IPS-18a (cell line): ENCODE measurements around the gene TXNDC9.
"Not testable (repeated sequence)": the region's sequence is repeated elsewhere in the genome, so short reads cannot be mapped to it uniquely, and the experiment has no call there.

Source experiments
- H3K27ac ChIP-seq: one replicate; pipeline ENCODE4 v1.5.1; 2013; ENCODE audit warnings: low read length
- H3K27me3 ChIP-seq: one replicate; pipeline ENCODE4 v1.6.1; 2013; ENCODE audit warnings: mild to moderate bottlenecking, low read length; ENCODE audit not compliant: control insufficient read depth, insufficient read depth
- H3K36me3 ChIP-seq: one replicate; pipeline ENCODE4 v1.6.1; 2013; ENCODE audit warnings: low read depth, low read length; ENCODE audit not compliant: control insufficient read depth
- H3K4me1 ChIP-seq: one replicate; pipeline ENCODE4 v1.6.1; 2013; ENCODE audit warnings: low read depth, low read length; ENCODE audit not compliant: control insufficient read depth
- H3K4me3 ChIP-seq: one replicate; pipeline ENCODE4 v1.5.1; 2013; ENCODE audit warnings: low read length
- H3K9ac ChIP-seq: one replicate; pipeline ENCODE4 v1.6.1; 2013; ENCODE audit warnings: mild to moderate bottlenecking, low read length, moderate library complexity
- H3K9me3 ChIP-seq: one replicate; pipeline ENCODE4 v1.6.1; 2013; ENCODE audit warnings: low read depth, low read length; ENCODE audit not compliant: control insufficient read depth

TXNDC9 gene

GRCh38 chr2:99317873-99318200 is 18.3 kb downstream of the TXNDC9 start:
- H3K9me3 ChIP-seq, H3K9ac ChIP-seq, H3K4me3 ChIP-seq, H3K4me1 ChIP-seq, H3K27me3 ChIP-seq, H3K27ac ChIP-seq: not testable (repeated sequence)
- peaks cover 39% of the 10 kb centered on the region for H3K36me3 ChIP-seq

DNA sequence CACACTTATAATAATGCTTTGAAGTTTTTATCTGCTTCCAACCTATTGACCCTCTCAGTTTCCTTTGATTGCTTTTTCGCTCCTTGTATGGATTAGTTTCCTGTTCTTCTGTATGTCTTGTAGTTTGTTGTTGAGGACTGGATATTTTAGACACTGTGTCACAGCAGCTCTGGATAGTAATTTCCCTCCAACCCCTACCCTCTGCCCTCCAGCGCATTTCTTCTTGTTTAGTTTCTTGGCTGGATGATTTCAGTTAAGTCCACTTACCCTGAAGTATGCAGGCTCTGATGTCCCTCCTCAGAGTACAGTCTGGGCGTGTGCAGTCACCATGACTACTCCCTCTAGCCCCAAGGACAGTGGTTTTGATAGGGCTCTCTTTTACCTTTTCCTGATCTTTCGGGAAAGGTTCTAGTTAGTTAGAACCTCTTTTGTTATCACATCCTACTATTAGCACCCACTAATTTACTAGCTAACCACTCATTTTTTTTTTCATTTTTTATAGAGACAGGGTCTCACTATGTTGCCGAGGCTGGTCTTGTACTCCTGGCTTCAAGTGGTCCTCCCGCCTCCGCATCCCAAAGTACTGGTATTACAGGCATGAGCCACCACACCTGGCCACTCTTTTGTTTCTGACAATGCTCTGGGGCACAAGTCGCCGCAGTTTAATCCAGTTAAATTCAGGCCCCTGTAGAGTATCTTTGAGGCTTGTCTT is 18.8 kb downstream of the TXNDC9 start:
- H3K36me3 ChIP-seq = peaks cover 37% of the 10 kb centered on the region
- H3K4me3 ChIP-seq = no peak overlapping the region
- H3K27me3 ChIP-seq = no peaks in the 10 kb centered on the region
- no peaks in the 10 kb centered on the region for H3K4me1 ChIP-seq
- no peaks in the 10 kb centered on the region for H3K9me3 ChIP-seq
- H3K9ac ChIP-seq = no peak overlapping the region
- no peak overlapping the region for H3K27ac ChIP-seq

DNA sequence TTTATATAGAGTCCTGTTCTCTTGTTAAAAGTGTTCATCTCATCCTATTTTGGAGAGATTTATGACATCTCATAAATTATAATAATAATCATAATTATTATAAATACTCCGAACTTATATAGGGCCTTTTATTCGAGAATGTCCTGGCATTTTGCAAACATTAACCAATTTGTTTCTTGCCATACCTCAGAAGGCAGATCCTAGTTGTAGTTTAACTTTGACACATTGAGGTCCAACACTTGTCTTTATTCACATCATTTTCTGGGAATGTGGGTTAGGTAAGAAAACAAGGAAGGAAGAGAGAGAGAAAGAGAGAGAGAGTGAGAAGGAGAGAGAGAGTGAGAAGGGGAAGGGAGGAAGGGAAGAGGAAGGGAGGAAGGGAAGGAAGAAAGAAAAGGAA is 35.0 kb downstream of the TXNDC9 start, which contains the start of gene LYG1:
TSS of gene LYG1 (minus strand) at position 101 of the 400 bp plus-strand sequence. CDS start 5,527 bp downstream, outside the sequence.
- not testable (repeated sequence) for H3K9ac ChIP-seq, H3K4me3 ChIP-seq, H3K27me3 ChIP-seq, H3K27ac ChIP-seq, H3K9me3 ChIP-seq, H3K4me1 ChIP-seq, H3K36me3 ChIP-seq

- Histone ChIP-seq H3K9me3 (no peaks in the 10 kb centered on the region), H3K27me3 (no peaks in the 10 kb centered on the region), H3K36me3 (no peaks in the 10 kb centered on the region), H3K9ac (no peak overlapping the region), H3K4me1 (no peaks in the 10 kb centered on the region), H3K27ac (no peak overlapping the region), H3K4me3 (no peak overlapping the region)
Measured at GRCh38 chr2:99299580-99299979, 36.6 kb downstream of the TXNDC9 start.

DNA sequence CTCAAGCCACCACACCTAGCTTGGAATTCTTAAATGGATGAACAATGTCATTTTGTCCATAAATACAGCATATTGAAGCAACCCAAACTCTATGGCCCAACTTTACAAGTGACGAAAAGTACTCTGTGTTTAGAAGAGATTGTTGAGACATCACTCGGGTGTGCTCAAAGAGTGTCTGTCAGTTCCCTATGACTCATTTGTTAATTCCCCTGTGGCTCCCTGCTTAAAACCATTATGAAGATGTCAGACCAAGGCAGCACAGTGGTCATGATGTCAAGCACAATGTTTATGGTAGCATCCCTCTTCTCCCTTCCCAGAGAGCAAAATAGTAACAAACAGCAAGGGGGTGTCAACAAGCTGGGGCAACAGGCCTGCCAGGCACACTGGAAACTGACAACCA is 38.1 kb downstream of the TXNDC9 start:
- Histone ChIP-seq H3K27me3 (no peaks in the 10 kb centered on the region), H3K36me3 (no peaks in the 10 kb centered on the region), H3K4me1 (no peaks in the 10 kb centered on the region), H3K9me3 (no peaks in the 10 kb centered on the region), H3K9ac (no peak overlapping the region), H3K27ac (no peak overlapping the region), H3K4me3 (no peak overlapping the region)

DNA sequence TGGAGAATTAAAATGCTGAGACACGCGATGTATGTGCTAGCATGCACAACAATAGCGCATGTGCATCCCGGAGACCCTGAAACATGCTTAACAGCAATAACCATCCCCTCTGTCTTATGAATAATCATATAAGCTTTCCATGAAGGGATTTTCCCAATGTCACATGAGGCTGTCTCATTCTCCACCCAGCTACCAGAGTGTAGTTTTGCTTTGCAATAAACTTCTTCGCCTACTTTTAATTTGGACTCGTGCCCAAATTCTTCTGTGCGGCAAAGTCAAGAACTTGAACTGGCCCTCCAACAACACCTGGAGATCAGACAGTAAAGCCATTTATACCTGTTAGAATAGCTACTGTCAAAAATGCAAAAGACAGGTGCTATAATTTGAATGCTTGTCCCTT is 50.6 kb downstream of the TXNDC9 start:
- Histone ChIP-seq H3K27ac (no peak overlapping the region), H3K27me3 (no peaks in the 10 kb centered on the region), H3K9me3 (no peaks in the 10 kb centered on the region), H3K4me3 (no peak overlapping the region), H3K9ac (no peak overlapping the region), H3K36me3 (no peaks in the 10 kb centered on the region), H3K4me1 (peaks cover 5% of the 10 kb centered on the region)

GRCh38 chr2:99279969-99280695 is 56.0 kb downstream of the TXNDC9 start:
- no peaks in the 10 kb centered on the region for H3K36me3 ChIP-seq
- H3K27me3 ChIP-seq = no peaks in the 10 kb centered on the region
- H3K27ac ChIP-seq = no peak overlapping the region
- H3K4me1 ChIP-seq = peaks cover 5% of the 10 kb centered on the region
- no peak overlapping the region for H3K4me3 ChIP-seq
- no peaks in the 10 kb centered on the region for H3K9me3 ChIP-seq
- no peak overlapping the region for H3K9ac ChIP-seq

DNA sequence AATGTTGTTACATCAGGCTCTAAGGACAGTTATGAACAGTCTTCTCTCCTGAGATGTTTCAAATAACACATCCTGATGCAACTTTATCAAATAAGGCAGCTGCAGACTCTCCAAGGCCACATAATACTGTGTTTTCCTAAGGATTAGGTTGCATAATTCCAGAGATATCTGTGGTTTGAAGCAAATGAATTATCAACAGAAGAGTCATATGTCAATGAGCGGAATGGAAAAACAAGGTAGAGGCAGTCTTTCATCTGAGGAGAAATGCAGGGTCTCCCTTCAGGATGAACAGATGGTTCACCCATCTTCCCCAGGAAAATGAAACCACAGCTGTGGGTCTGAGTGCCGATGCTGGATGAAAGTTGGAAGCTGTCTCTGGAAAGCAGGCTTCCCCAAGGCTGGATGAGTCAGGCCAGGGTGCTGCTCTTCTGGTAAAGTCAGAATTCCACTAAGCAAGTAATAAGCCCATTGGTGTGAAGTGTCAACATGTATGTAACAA is 57.3 kb downstream of the TXNDC9 start:
- H3K27ac ChIP-seq = no peak overlapping the region
- no peak overlapping the region for H3K4me3 ChIP-seq
- H3K4me1 ChIP-seq = peaks cover 5% of the 10 kb centered on the region
- H3K9me3 ChIP-seq = no peaks in the 10 kb centered on the region
- no peaks in the 10 kb centered on the region for H3K27me3 ChIP-seq
- no peaks in the 10 kb centered on the region for H3K36me3 ChIP-seq
- no peak overlapping the region for H3K9ac ChIP-seq

DNA sequence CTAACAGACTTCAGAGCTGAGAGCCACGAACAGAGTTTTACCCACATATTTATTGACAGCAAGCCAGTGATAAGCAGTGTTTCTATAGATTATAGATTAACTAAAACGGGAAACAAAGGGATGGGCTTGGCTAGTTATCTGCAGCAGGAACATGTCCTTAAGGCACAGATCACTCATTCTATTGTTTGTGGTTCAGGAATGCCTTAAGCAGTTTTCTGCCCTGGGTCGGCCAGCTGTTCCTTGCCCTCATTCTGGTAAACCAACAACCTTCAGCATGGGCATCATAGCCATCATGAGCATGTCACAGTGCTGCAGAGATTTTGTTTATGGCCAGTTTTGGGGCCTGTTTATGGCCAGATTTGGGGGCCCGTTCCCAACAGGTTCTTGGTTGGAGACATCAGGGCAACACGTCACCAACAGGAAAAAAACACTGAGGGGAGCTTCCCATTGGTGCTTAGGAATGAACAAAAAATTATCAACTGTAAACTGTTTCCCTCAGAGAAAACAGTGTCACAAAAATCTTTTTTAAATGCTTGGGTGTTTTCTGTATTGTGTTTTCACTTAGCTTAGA is 57.9 kb downstream of the TXNDC9 start:
- not testable (repeated sequence) for H3K9ac ChIP-seq, H3K9me3 ChIP-seq, H3K36me3 ChIP-seq, H3K4me3 ChIP-seq, H3K27ac ChIP-seq, H3K27me3 ChIP-seq, H3K4me1 ChIP-seq

GRCh38 chr2:99275882-99276281 is 60.3 kb downstream of the TXNDC9 start:
- Histone ChIP-seq H3K9me3 (peaks cover 5% of the 10 kb centered on the region), H3K4me3 (no peak overlapping the region), H3K27ac (no peak overlapping the region), H3K9ac (no peak overlapping the region), H3K4me1 (no peaks in the 10 kb centered on the region), H3K36me3 (no peaks in the 10 kb centered on the region), H3K27me3 (no peaks in the 10 kb centered on the region)
